ENCODE results near the gene MUC12.

DNA sequence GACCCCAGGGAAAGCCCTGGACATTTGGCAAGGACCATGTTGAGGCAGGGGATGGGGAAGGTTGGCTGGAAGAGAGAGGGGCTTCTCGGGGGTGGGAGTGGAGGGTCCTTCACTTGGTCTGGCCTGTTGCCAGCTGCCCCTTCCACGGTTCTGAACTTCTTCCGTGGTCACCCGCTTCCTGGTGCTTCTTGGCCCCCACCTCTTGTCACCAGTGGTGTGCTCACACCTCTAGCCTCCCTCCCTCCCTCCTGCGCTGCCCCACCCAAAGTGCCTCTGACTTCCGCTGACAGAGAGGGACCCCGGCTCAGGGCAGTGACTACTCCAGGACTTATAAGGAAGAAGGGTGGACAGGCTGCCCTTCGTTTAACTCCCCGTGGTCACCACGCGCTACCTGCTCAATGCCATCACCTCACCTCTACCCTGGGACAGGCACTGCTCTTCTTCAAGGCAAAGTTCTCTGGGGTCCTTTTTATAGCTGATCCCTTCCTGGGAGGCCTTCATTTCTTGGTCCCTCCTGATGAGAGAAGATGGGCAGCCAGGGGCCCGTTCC lies at the start of gene MUC12:
- TF ChIP-seq YY1 (IDR thresholded peaks at IDR 0.05; ENCODE audit: insufficient read depth, insufficient read length), result no peak
- TF ChIP-seq ZNF274 (IDR thresholded peaks at IDR 0.05; ENCODE audit: low read depth, low read length), result no peak
- TF ChIP-seq SUZ12 (IDR thresholded peaks at IDR 0.05; ENCODE audit: extremely low read depth, insufficient read depth, insufficient read length), result no peak
